K562 (cell line): ENCODE data around the gene OR2M4.

Experiments
- ARNT ChIP-seq, 2 experiments: fragments of 450-650 bp; IDR thresholded peaks; 2 replicates each; pipeline ENCODE4 v1.6.1; 2016; ENCODE audit warnings: mild to moderate bottlenecking in 1 of 2
- CTCF ChIP-seq, 3 experiments: IDR thresholded peaks in 2 of 3; conservative IDR thresholded peaks in 1 of 3; 2 replicates each; pipeline ENCODE4 v1.5.1; 2011 to 2012; ENCODE audit warnings: low read length in 3 of 3, mild to moderate bottlenecking in 3 of 3, control low read depth in 2 of 3, improper control_type of control experiment in 1 of 3, inconsistent platforms in 1 of 3, low read depth in 1 of 3, mixed read lengths in 1 of 3, moderate library complexity in 1 of 3; ENCODE audit not compliant: insufficient read depth in 2 of 3
- FOXA3 ChIP-seq, 2 experiments: fragments of 450-650 bp in 1 of 2; sonication (generic) in 1 of 2; formaldehyde crosslinking; IDR thresholded peaks in 1 of 2; conservative IDR thresholded peaks in 1 of 2; 2 replicates each; pipeline versions ENCODE4 v1.4.0 to v1.8.0; 2020 to 2022; ENCODE audit warnings: mild to moderate bottlenecking in 2 of 2, missing genetic modification reagents in 1 of 2
- FOXP4 ChIP-seq: sonication (generic); formaldehyde crosslinking; IDR thresholded peaks from 2 replicates; pipeline ENCODE4 v1.8.0; 2022; ENCODE audit warnings: mild to moderate bottlenecking, missing genetic modification reagents, borderline replicate concordance
- HNRNPH1 ChIP-seq: fragments of 200-400 bp; formaldehyde crosslinking; optimal IDR thresholded peaks from 2 replicates; pipeline ENCODE3; 2017; ENCODE audit warnings: low read depth, mild to moderate bottlenecking, low read length, moderate library complexity
- NR2C2 ChIP-seq, 2 experiments: fragments of 200-800 bp in 1 of 2; sonication (Bioruptor generic) in 1 of 2; sonication (generic) in 1 of 2; formaldehyde crosslinking in 1 of 2; IDR thresholded peaks; 2 replicates each; pipeline versions ENCODE4 v1.6.1 to v1.8.0; 2016 to 2022; ENCODE audit warnings: mild to moderate bottlenecking in 1 of 2, missing compliant biosample characterization in 1 of 2, missing genetic modification characterization in 1 of 2, missing genetic modification reagents in 1 of 2
- RAD21 ChIP-seq, 2 experiments: fragments of 250-450 bp in 1 of 2; fragments of 450-650 bp in 1 of 2; sonication (Bioruptor Pico) in 1 of 2; formaldehyde crosslinking in 1 of 2; IDR thresholded peaks in 1 of 2; conservative IDR thresholded peaks in 1 of 2; 2 replicates each; pipeline versions ENCODE4 v1.4.0 to v1.8.0; 2020 to 2022; ENCODE audit warnings: mild to moderate bottlenecking in 2 of 2, moderate library complexity in 1 of 2
- RCOR1 ChIP-seq, 2 experiments: IDR thresholded peaks; 2 replicates each; pipeline ENCODE4 v1.6.1; 2012; ENCODE audit warnings: low read depth in 2 of 2, low read length in 2 of 2, borderline replicate concordance in 1 of 2, improper control_type of control experiment in 1 of 2
- STAT6 ChIP-seq: sonication (generic); formaldehyde crosslinking; IDR thresholded peaks from 2 replicates; pipeline ENCODE4 v1.8.1; 2023; ENCODE audit warnings: mild to moderate bottlenecking, missing genetic modification reagents
- USF2 ChIP-seq: sonication (generic); formaldehyde crosslinking; IDR thresholded peaks from 2 replicates; pipeline ENCODE4 v1.5.0; 2020; ENCODE audit warnings: missing genetic modification reagents
- ZNF3 ChIP-seq: fragments of 250-450 bp; sonication (Bioruptor Pico); IDR thresholded peaks from 2 replicates; pipeline ENCODE4 v1.5.0; 2021; ENCODE audit warnings: mild to moderate bottlenecking, moderate library complexity
- ZNF592 ChIP-seq: fragments of 450-650 bp; IDR thresholded peaks from 2 replicates; pipeline ENCODE4 v1.6.1; 2017; ENCODE audit warnings: antibody characterized with exemption, mild to moderate bottlenecking
- TF ChIP-seq, protein P1 (sequence below): sonication (generic); formaldehyde crosslinking; IDR thresholded peaks from 2 replicates; pipeline ENCODE4 v1.9.0; 2022; ENCODE audit warnings: mild to moderate bottlenecking, missing genetic modification reagents
- TF ChIP-seq, protein P2 (sequence below): fragments of 250-450 bp; sonication (Bioruptor Pico); IDR thresholded peaks from 2 replicates; pipeline ENCODE4 v1.5.0; 2021; ENCODE audit warnings: mild to moderate bottlenecking, borderline replicate concordance

DNA sequence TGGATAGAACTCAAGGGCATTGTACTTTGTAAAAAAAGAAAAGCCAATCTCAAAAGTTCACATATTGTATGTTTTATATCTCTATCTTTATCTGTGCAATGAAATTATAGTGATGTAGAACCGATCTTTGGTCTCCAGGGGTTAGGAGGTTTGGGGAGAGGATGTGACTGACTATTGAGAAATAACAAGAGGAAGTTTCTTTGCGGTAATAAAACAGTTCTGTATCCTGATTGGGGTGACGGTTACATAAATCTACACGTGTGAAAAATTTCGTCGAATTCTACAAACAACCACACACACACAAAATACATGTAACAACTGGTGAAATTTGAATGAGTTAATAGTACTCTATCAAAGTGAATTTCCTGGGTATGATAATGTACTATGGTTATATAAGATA, 57.2 kb downstream of the OR2M4 start:
- TF ChIP-seq, protein P1, sequence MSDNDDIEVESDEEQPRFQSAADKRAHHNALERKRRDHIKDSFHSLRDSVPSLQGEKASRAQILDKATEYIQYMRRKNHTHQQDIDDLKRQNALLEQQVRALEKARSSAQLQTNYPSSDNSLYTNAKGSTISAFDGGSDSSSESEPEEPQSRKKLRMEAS (CRISPR knock-in tag), result no peak
- TF ChIP-seq HNRNPH1, result no peak
- TF ChIP-seq FOXP4 (CRISPR knock-in tag), result no peak
- no peak for TF ChIP-seq ZNF3 (CRISPR knock-in tag)
- TF ChIP-seq CTCF (IDR thresholded peaks at IDR 0.05 in 2 of 3, conservative IDR thresholded peaks at IDR 0.05 in 1 of 3; ENCODE audit: insufficient read depth in 2 of 3, low read depth in 1 of 3, low read length in 3 of 3), result no peak
- no peak for TF ChIP-seq USF2 (CRISPR knock-in tag)
- TF ChIP-seq ZNF592, result no peak
- no peak for TF ChIP-seq RAD21 (CRISPR knock-in tag; conservative IDR thresholded peaks at IDR 0.05 in 1 of 2, IDR thresholded peaks at IDR 0.05 in 1 of 2)
- TF ChIP-seq RCOR1 (IDR thresholded peaks at IDR 0.05; ENCODE audit: borderline replicate concordance in 1 of 2, low read depth in 2 of 2, low read length in 2 of 2), result no peak
- TF ChIP-seq, protein P2, sequence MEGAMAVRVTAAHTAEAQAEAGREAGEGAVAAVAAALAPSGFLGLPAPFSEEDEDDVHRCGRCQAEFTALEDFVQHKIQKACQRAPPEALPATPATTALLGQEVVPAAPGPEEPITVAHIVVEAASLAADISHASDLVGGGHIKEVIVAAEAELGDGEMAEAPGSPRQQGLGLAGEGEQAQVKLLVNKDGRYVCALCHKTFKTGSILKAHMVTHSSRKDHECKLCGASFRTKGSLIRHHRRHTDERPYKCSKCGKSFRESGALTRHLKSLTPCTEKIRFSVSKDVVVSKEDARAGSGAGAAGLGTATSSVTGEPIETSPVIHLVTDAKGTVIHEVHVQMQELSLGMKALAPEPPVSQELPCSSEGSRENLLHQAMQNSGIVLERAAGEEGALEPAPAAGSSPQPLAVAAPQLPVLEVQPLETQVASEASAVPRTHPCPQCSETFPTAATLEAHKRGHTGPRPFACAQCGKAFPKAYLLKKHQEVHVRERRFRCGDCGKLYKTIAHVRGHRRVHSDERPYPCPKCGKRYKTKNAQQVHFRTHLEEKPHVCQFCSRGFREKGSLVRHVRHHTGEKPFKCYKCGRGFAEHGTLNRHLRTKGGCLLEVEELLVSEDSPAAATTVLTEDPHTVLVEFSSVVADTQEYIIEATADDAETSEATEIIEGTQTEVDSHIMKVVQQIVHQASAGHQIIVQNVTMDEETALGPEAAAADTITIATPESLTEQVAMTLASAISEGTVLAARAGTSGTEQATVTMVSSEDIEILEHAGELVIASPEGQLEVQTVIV (CRISPR knock-in tag), result no peak
- no peak for TF ChIP-seq FOXA3 (CRISPR knock-in tag; conservative IDR thresholded peaks at IDR 0.05 in 1 of 2, IDR thresholded peaks at IDR 0.05 in 1 of 2)
- TF ChIP-seq NR2C2 (CRISPR knock-in tag; IDR thresholded peaks at IDR 0.05), result no peak
- TF ChIP-seq NR2C2 (tag; IDR thresholded peaks at IDR 0.05), result no peak
- TF ChIP-seq ARNT (IDR thresholded peaks at IDR 0.05), result no peak
- no peak for TF ChIP-seq STAT6 (CRISPR knock-in tag)
